Heart right ventricle (tissue), 16 donors: ENCODE data around the gene DNMT3A. TPM values are rescaled to one million over a fixed set of nuclear protein-coding genes. Genes with fewer than 3 reads are reported as not detected.

Experiments used
- ATAC-seq, 8 donors: fragments of 200-7000 bp; cut with Tn5 transposase; one replicate each; pipeline ENCODE4 v1.9.1; 2020; ENCODE audit warnings: mild to moderate bottlenecking in 8 of 8, moderate library complexity in 8 of 8, moderate number of reproducible peaks in 1 of 8
- DNase-seq, 2 donors: peaks; one replicate each; pipeline ENCODE4 v3.0.0-alpha.2; 2020
- H3K27ac ChIP-seq, 10 donors: fragments of 200-600 bp; sonication (generic) in 2 of 10; one replicate each; pipeline versions ENCODE4 v1.5.0 to v1.8.0; 2020 to 2022; ENCODE audit warnings: mild to moderate bottlenecking in 3 of 10
- H3K27me3 ChIP-seq, 7 donors: fragments of 200-600 bp; one replicate each; pipeline ENCODE4 v1.8.0; 2021 to 2022; ENCODE audit warnings: mild to moderate bottlenecking in 2 of 7
- H3K36me3 ChIP-seq, 9 donors: fragments of 200-600 bp; sonication (generic) in 1 of 9; one replicate each; pipeline versions ENCODE4 v1.5.0 to v1.8.0; 2020 to 2022; ENCODE audit warnings: mild to moderate bottlenecking in 2 of 9
- H3K4me1 ChIP-seq, 9 donors: fragments of 200-600 bp; sonication (generic) in 1 of 9; one replicate each; pipeline versions ENCODE4 v1.5.0 to v1.8.0; 2020 to 2022; ENCODE audit warnings: mild to moderate bottlenecking in 4 of 9
- H3K4me3 ChIP-seq, 10 donors: fragments of 200-600 bp; sonication (generic) in 2 of 10; one replicate each; pipeline versions ENCODE4 v1.5.0 to v1.8.0; 2020 to 2022; ENCODE audit warnings: mild to moderate bottlenecking in 7 of 10, moderate library complexity in 2 of 10
- H3K9me3 ChIP-seq, 11 donors: fragments of 200-600 bp in 10 of 11; sonication (generic) in 2 of 11; one replicate each; pipeline versions ENCODE4 v1.5.0 to v1.8.0; 2013 to 2022; ENCODE audit warnings: mild to moderate bottlenecking in 2 of 11, control low read depth in 1 of 11, moderate library complexity in 1 of 11
- CTCF ChIP-seq, 9 donors: fragments of 200-600 bp; sonication (generic) in 2 of 9; IDR thresholded peaks; one replicate each; pipeline versions ENCODE4 v1.5.0 to v1.8.0; 2021 to 2022; ENCODE audit warnings: antibody characterized with exemption in 9 of 9, mild to moderate bottlenecking in 5 of 9, moderate library complexity in 1 of 9
- WGBS, 2 donors: extraction: QIAGEN DNeasy Blood & Tissue Kit; methylation state at CpG; one replicate each; pipeline ENCODE4 v1.1.7; 2013; ENCODE audit warnings: inconsistent platforms in 1 of 2; 5-methylcytosine and 5-hydroxymethylcytosine counted together
- intact Hi-C, 10 donors: fragments of 100-400 bp; cut with DNase I; formaldehyde crosslinking; loops; one replicate each; pipeline versions ENCODE4 v1.11.1 to v1.14.2; 2022
- polyA plus RNA-seq, 2 donors: library from polyadenylated mRNA; stranded (reverse); fragments of 200-250 nt; gene quantifications; one replicate each; pipeline ENCODE4 v1.2.3, GENCODE V29; 2013
- total RNA-seq, 10 donors: library from RNA; stranded (reverse); fragmentation: NEBNext Ultra II Directional in 3 of 10; extraction: Animal tissue kit (Norgen Biotek cat#: 25700) in 3 of 10; gene quantifications; one replicate each; pipeline versions ENCODE4 v1.2.1 to v1.2.4, GENCODE V29; 2021 to 2023
- donor health status: Arrhythmogenic right ventricular cardiomyopathy.
- donor health status: ischemic (EF 13 %, LVEDD 7.1; RV severe dilation, severe dysfunction).
- donor health status: healthy with polysubstance abuse.
- donor health status: DM: no; HTN: yes; CAD: no.
- donor health status: DM: no; HTN: no; CAD: no.
- donor health status: ischemic (EF 25% LVEDD 6.9; RV normal size, moderate dysfunction).
- donor health status: ischemic (EF 25% LVEDD 5.7; RV mildly dilated, moderate dysfunction).
- donor health status: healthy.
- donor health status: DM: yes; HTN: yes; CAD: no.
- donor health status: Ischemic cardiomyopathy.
- donor health status: ischemic (EF 35%, LVEDD 5.7; RV mildly dilated, moderate dysfunction).
- donor health status: nonischemic (EF 11% LVEDD 7.7; RV severe dilation, severe dysfunction).
- donor health status: DM: yes; HTN: yes; CAD: no.
- donor health status: PGD.
- donor health status: ischemic (EF 29% LVEDD 5.4; RV normal size, mild dysfunction).
- donor health status: nonischemic (EF 23%, LVEDD 6.1; RV moderate dilation, normal function).

The DNMT3A gene
- total and polyA plus RNA-seq, 12 donors = 4.7 to 23.7 (median 19.3) TPM

GRCh38 chr2:25305775-25306174, 36.0 kb downstream of the DNMT3A start:
- Histone ChIP-seq H3K27me3 (no peaks in the 10 kb centered on the region), H3K36me3 (peaks cover 0 to 66% (median 3%) of the 10 kb centered on the region in 9 donors), H3K4me1 (peaks cover 34 to 95% (median 85%) of the 10 kb centered on the region in 9 donors), H3K9me3 (no peaks in the 10 kb centered on the region), H3K4me3 (no peak overlapping the region), H3K27ac (peak overlapping the region in 2 of 10 donors; percentile 3 to 21)
- ATAC-seq (peak in 5 of 8 donors; percentile 13 to 61 (median 52)), DNase-seq (peak in 1 of 2 donors; percentile 51)
- intact Hi-C loops = loop anchor here in 1 of 10 donors (5.0 kb wide), 1 partner anchor 72 kb away; no protein-coding TSS in a partner anchor
- no peak for TF ChIP-seq CTCF (IDR thresholded peaks at IDR 0.05)
- 39 to 55% methylated on average over 10 of the region's 10 CpGs for WGBS, 2 donors

GRCh38 chr2:25304826-25305596, 36.7 kb downstream of the DNMT3A start:
- no peaks in the 10 kb centered on the region for H3K27me3 ChIP-seq
- no peak for TF ChIP-seq CTCF (IDR thresholded peaks at IDR 0.05)
- H3K36me3 ChIP-seq = peaks cover 0 to 70% (median 5%) of the 10 kb centered on the region in 9 donors
- no peaks in the 10 kb centered on the region for H3K9me3 ChIP-seq
- no peak overlapping the region for H3K4me3 ChIP-seq
- peaks cover 29 to 87% (median 77%) of the 10 kb centered on the region in 9 donors for H3K4me1 ChIP-seq
- no peak overlapping the region for H3K27ac ChIP-seq
- intact Hi-C loops = loop anchor here in 1 of 10 donors (5.0 kb wide), 1 partner anchor 72 kb away; no protein-coding TSS in a partner anchor
- ATAC-seq (no peak), DNase-seq (no peak)
- WGBS, 2 donors = 64 to 75% methylated on average over 16 of the region's 16 CpGs

GRCh38 chr2:25304321-25304720, 37.4 kb downstream of the DNMT3A start:
- no peak for DNase-seq
- TF ChIP-seq CTCF (IDR thresholded peaks at IDR 0.05) = no peak
- peaks cover 0 to 73% (median 12%) of the 10 kb centered on the region in 9 donors for H3K36me3 ChIP-seq
- H3K4me3 ChIP-seq = no peak overlapping the region
- no peaks in the 10 kb centered on the region for H3K9me3 ChIP-seq
- peaks cover 27 to 80% (median 72%) of the 10 kb centered on the region in 9 donors for H3K4me1 ChIP-seq
- peak in 2 of 8 donors; percentile 10 to 12 for ATAC-seq
- H3K27me3 ChIP-seq = no peaks in the 10 kb centered on the region
- WGBS, 2 donors = 71 to 72% methylated on average over 15 of the region's 15 CpGs
- intact Hi-C loops = no loop called here
- no peak overlapping the region for H3K27ac ChIP-seq

GRCh38 chr2:25303633-25304236, 38.0 kb downstream of the DNMT3A start:
- no peak for TF ChIP-seq CTCF (IDR thresholded peaks at IDR 0.05)
- intact Hi-C loops = no loop called here
- DNase-seq (no peak), ATAC-seq (peak in 3 of 8 donors; percentile 1 to 36 (median 13))
- Histone ChIP-seq H3K4me3 (no peak overlapping the region), H3K27ac (peak overlapping the region in 2 of 10 donors; percentile 4 to 19), H3K9me3 (no peaks in the 10 kb centered on the region), H3K27me3 (no peaks in the 10 kb centered on the region), H3K4me1 (peaks cover 26 to 75% (median 67%) of the 10 kb centered on the region in 9 donors), H3K36me3 (peaks cover 0 to 74% (median 13%) of the 10 kb centered on the region in 9 donors)
- 51 to 61% methylated on average over 21 of the region's 21 CpGs for WGBS, 2 donors
